Measurements from ENCODE around the gene EFL1. TPM values are rescaled to one million over a fixed set of nuclear protein-coding genes. Genes with fewer than 3 reads are reported as not detected.

The EFL1 gene
- total and polyA plus RNA-seq, 9 of the 15 experiments (the other 6 are each of a cell fraction or from before 2014, with no cell fraction given): 4.8 to 32.5 (median 16.9) TPM

DNA sequence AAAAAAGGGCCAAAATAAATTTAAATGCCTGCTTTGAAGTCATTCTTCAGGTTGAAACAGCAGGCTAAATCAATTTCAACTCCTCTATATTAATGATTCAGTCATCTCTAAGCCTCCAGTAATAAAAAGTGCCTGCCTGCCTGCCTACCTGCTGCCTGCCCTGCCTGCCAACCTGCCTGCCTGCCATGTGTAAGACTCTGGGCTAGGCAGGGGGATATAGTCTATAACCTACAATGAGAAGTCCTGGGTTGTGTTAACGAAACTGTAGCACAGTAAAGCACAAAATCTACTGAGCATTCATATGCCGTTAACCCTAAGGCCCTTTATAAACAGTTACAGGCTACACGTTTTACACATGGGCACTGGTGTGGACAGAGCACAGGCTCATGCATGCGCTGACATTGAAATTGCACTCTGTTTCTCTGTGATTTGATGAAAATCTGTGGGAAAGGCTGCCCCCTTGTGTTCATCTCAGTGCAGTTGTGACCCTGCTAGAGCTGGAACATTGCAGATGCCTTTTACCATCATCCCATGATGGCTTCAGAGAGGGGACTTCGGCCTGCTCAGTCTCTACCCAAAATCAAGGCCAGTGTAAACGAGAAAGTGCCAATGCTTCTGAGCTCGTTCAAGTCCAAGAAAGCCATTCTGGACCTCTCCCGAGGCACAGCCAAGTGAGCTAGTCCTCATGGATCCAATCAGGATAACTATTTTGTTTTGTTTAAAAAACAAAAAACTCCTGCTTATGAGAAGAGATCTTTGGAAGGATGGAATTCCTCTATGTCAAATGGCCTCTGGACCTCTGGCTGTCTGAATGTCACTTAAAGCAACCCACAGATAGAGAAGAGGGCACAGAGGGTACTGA, 64.6 kb downstream of the EFL1 start (continued):
- TF ChIP-seq, protein P1, sequence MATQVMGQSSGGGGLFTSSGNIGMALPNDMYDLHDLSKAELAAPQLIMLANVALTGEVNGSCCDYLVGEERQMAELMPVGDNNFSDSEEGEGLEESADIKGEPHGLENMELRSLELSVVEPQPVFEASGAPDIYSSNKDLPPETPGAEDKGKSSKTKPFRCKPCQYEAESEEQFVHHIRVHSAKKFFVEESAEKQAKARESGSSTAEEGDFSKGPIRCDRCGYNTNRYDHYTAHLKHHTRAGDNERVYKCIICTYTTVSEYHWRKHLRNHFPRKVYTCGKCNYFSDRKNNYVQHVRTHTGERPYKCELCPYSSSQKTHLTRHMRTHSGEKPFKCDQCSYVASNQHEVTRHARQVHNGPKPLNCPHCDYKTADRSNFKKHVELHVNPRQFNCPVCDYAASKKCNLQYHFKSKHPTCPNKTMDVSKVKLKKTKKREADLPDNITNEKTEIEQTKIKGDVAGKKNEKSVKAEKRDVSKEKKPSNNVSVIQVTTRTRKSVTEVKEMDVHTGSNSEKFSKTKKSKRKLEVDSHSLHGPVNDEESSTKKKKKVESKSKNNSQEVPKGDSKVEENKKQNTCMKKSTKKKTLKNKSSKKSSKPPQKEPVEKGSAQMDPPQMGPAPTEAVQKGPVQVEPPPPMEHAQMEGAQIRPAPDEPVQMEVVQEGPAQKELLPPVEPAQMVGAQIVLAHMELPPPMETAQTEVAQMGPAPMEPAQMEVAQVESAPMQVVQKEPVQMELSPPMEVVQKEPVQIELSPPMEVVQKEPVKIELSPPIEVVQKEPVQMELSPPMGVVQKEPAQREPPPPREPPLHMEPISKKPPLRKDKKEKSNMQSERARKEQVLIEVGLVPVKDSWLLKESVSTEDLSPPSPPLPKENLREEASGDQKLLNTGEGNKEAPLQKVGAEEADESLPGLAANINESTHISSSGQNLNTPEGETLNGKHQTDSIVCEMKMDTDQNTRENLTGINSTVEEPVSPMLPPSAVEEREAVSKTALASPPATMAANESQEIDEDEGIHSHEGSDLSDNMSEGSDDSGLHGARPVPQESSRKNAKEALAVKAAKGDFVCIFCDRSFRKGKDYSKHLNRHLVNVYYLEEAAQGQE (IDR thresholded peaks at IDR 0.05; ENCODE audit: borderline replicate concordance): peak; percentile 69
- TF ChIP-seq, protein P1 (CRISPR knock-in tag; IDR thresholded peaks at IDR 0.05; ENCODE audit: low read depth): no peak
- TF ChIP-seq ZFP30 (CRISPR knock-in tag; IDR thresholded peaks at IDR 0.05; ENCODE audit: borderline replicate concordance) (no peak), NELFE (IDR thresholded peaks at IDR 0.05; ENCODE audit: insufficient read depth, insufficient read length) (no peak), STAG1 (CRISPR knock-in tag; IDR thresholded peaks at IDR 0.05; ENCODE audit: borderline replicate concordance) (no peak; the same call in 1 of the 2 replicates), SMC3 (conservative IDR thresholded peaks at IDR 0.05; ENCODE audit: insufficient read depth, low read depth, low read length) (peak; percentile 58), GTF2E2 (tag; IDR thresholded peaks at IDR 0.05) (no peak), DACH1 (IDR thresholded peaks at IDR 0.05; ENCODE audit: partially characterized antibody) (no peak)
- TF ChIP-seq, protein P2, sequence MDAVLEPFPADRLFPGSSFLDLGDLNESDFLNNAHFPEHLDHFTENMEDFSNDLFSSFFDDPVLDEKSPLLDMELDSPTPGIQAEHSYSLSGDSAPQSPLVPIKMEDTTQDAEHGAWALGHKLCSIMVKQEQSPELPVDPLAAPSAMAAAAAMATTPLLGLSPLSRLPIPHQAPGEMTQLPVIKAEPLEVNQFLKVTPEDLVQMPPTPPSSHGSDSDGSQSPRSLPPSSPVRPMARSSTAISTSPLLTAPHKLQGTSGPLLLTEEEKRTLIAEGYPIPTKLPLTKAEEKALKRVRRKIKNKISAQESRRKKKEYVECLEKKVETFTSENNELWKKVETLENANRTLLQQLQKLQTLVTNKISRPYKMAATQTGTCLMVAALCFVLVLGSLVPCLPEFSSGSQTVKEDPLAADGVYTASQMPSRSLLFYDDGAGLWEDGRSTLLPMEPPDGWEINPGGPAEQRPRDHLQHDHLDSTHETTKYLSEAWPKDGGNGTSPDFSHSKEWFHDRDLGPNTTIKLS (IDR thresholded peaks at IDR 0.05; ENCODE audit: borderline replicate concordance, low read depth): no peak
- TF ChIP-seq, protein P3, sequence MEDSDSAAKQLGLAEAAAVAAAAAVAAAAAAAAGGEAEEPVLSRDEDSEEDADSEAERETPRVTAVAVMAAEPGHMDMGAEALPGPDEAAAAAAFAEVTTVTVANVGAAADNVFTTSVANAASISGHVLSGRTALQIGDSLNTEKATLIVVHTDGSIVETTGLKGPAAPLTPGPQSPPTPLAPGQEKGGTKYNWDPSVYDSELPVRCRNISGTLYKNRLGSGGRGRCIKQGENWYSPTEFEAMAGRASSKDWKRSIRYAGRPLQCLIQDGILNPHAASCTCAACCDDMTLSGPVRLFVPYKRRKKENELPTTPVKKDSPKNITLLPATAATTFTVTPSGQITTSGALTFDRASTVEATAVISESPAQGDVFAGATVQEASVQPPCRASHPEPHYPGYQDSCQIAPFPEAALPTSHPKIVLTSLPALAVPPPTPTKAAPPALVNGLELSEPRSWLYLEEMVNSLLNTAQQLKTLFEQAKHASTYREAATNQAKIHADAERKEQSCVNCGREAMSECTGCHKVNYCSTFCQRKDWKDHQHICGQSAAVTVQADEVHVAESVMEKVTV (CRISPR knock-in tag; IDR thresholded peaks at IDR 0.05): 0 out of 2 replicates have a peak, but pooled peaks have one; percentile 24
- TF ChIP-seq, protein P4, sequence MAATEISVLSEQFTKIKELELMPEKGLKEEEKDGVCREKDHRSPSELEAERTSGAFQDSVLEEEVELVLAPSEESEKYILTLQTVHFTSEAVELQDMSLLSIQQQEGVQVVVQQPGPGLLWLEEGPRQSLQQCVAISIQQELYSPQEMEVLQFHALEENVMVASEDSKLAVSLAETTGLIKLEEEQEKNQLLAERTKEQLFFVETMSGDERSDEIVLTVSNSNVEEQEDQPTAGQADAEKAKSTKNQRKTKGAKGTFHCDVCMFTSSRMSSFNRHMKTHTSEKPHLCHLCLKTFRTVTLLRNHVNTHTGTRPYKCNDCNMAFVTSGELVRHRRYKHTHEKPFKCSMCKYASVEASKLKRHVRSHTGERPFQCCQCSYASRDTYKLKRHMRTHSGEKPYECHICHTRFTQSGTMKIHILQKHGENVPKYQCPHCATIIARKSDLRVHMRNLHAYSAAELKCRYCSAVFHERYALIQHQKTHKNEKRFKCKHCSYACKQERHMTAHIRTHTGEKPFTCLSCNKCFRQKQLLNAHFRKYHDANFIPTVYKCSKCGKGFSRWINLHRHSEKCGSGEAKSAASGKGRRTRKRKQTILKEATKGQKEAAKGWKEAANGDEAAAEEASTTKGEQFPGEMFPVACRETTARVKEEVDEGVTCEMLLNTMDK (IDR thresholded peaks at IDR 0.05; ENCODE audit: borderline replicate concordance, insufficient read depth, low read depth, low read length, poor library complexity, severe bottlenecking): peak; percentile 14

Data from K562 (cell line).